ENCODE data around the gene SEPTIN5. TPM values are rescaled to one million over a fixed set of nuclear protein-coding genes. Genes with fewer than 3 reads are reported as not detected.

The SEPTIN5 gene
- total RNA-seq, 1 donor from 2014 or later: 9.3 TPM

GRCh38 chr22:19739911-19740449, 25.7 kb downstream of the SEPTIN5 start:
- Histone ChIP-seq H3K9me3 (no peaks in the 10 kb centered on the region), H3K27me3 (ENCODE audit: low read depth) (peaks cover 7% of the 10 kb centered on the region), H3K36me3 (no peaks in the 10 kb centered on the region), H3K27ac (no peak overlapping the region), H3K4me3 (no peak overlapping the region), H3K4me1 (no peaks in the 10 kb centered on the region)
- ATAC-seq (no peak), DNase-seq (no peak)
- TF ChIP-seq CTCF (IDR thresholded peaks at IDR 0.05): no peak
- intact Hi-C loops (cut with DNase I): no loop called here

GRCh38 chr22:19740586-19740985, 26.3 kb downstream of the SEPTIN5 start:
- H3K27ac ChIP-seq: no peak overlapping the region
- H3K27me3 ChIP-seq (ENCODE audit: low read depth): peaks cover 7% of the 10 kb centered on the region
- no peak for TF ChIP-seq CTCF (IDR thresholded peaks at IDR 0.05)
- DNase-seq (no peak), ATAC-seq (no peak)
- no peak overlapping the region for H3K4me3 ChIP-seq
- H3K36me3 ChIP-seq: no peaks in the 10 kb centered on the region
- intact Hi-C loops (cut with DNase I): no loop called here
- H3K9me3 ChIP-seq: no peaks in the 10 kb centered on the region
- no peaks in the 10 kb centered on the region for H3K4me1 ChIP-seq

GRCh38 chr22:19741053-19741452, 26.8 kb downstream of the SEPTIN5 start:
- ATAC-seq (no peak), DNase-seq (no peak)
- no peak for TF ChIP-seq CTCF (IDR thresholded peaks at IDR 0.05)
- H3K27ac ChIP-seq: no peak overlapping the region
- H3K36me3 ChIP-seq: no peaks in the 10 kb centered on the region
- H3K4me3 ChIP-seq: no peak overlapping the region
- H3K9me3 ChIP-seq: no peaks in the 10 kb centered on the region
- intact Hi-C loops (cut with DNase I): no loop called here
- no peaks in the 10 kb centered on the region for H3K4me1 ChIP-seq
- H3K27me3 ChIP-seq (ENCODE audit: low read depth): peaks cover 7% of the 10 kb centered on the region

- ATAC-seq (no peak), DNase-seq (no peak)
- no peaks in the 10 kb centered on the region for H3K27me3 ChIP-seq (ENCODE audit: low read depth)
- intact Hi-C loops (cut with DNase I): no loop called here
- no peak for TF ChIP-seq CTCF (IDR thresholded peaks at IDR 0.05)
- no peaks in the 10 kb centered on the region for H3K36me3 ChIP-seq
- no peak overlapping the region for H3K4me3 ChIP-seq
- no peaks in the 10 kb centered on the region for H3K4me1 ChIP-seq
- H3K27ac ChIP-seq: no peak overlapping the region
- no peaks in the 10 kb centered on the region for H3K9me3 ChIP-seq
Measured at GRCh38 chr22:19742160-19743066, 28.1 kb downstream of the SEPTIN5 start.

GRCh38 chr22:19743081-19743480, 28.8 kb downstream of the SEPTIN5 start:
- Histone ChIP-seq H3K27ac (no peak overlapping the region), H3K4me1 (no peaks in the 10 kb centered on the region), H3K9me3 (no peaks in the 10 kb centered on the region), H3K4me3 (no peak overlapping the region), H3K27me3 (ENCODE audit: low read depth) (no peaks in the 10 kb centered on the region), H3K36me3 (no peaks in the 10 kb centered on the region)
- ATAC-seq (no peak), DNase-seq (no peak)
- TF ChIP-seq CTCF (IDR thresholded peaks at IDR 0.05): no peak
- intact Hi-C loops (cut with DNase I): no loop called here
